HUES6 (cell line): Measurements from ENCODE around the gene TLK1.
A peak's percentile ranks its signal among the peaks of the same experiment; 100 is the strongest.

ENCODE experiments used
- H3K27ac ChIP-seq: 2 replicates; pipeline ENCODE4 v1.7.0; 2013; ENCODE audit warnings: low read depth, mild to moderate bottlenecking, low read length, inconsistent platforms
- H3K27me3 ChIP-seq: 2 replicates; pipeline ENCODE4 v1.6.1; 2013; ENCODE audit warnings: low read length; ENCODE audit not compliant: control insufficient read depth, insufficient read depth
- H3K36me3 ChIP-seq: 2 replicates; pipeline ENCODE4 v1.6.1; 2013; ENCODE audit warnings: low read length; ENCODE audit not compliant: control insufficient read depth, insufficient read depth
- H3K4me1 ChIP-seq: 2 replicates; pipeline ENCODE4 v1.6.1; 2013; ENCODE audit warnings: low read length; ENCODE audit not compliant: control insufficient read depth, insufficient read depth
- H3K4me3 ChIP-seq: 2 replicates; pipeline ENCODE4 v1.5.1; 2013; ENCODE audit warnings: low read depth, low read length
- H3K9ac ChIP-seq: one replicate; pipeline ENCODE4 v1.6.1; 2013; ENCODE audit warnings: mild to moderate bottlenecking, low read length
- H3K9me3 ChIP-seq: 2 replicates; pipeline ENCODE4 v1.6.1; 2013; ENCODE audit warnings: low read depth, low read length; ENCODE audit not compliant: control insufficient read depth, insufficient read depth

TLK1 gene

DNA sequence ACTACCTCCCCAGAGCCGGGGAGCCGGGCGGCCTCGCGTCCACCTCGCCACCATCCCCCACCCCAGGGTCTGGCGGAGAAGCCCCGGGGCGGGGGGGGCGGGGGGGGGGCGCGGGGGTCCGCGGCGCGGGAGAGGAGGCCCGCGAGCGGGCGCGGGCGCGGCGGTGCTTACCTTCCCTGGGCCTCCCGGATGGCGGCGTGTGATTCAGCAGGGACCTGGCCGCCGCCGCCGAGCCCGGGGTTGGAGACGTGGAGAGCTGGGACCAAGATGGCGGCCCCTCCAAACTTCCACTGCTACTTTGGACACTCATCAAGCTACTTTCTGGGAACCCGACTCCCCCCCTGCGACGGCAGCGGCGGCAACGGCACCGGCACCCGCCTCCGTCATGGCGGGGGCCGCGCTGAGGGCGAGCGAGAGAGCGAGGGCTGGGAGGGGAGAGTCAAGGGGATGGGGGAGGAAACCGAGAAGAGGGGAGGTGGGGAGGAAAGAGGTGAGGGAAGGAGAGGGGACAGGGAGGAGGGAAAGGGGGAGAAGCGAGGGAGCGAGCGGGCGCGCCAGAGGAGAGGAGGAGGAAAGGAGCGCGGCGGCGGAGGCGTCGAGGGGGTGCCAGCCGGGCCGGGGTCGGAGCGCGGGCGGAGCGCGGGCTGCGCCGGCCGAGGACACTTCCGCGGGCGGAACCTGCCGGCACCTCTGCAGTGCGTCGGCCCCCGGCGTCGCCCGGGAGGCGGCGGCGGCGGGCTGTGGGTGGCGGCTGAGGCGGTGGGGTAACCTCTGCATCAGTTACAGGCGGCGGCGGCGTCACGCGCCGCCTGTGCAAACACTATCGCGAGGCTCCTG lies at the start of gene TLK1:
Gene TLK1 (minus strand): TSS at position 775 of the 837 bp plus-strand sequence. CDS start 465 bp downstream, at position 310.
- Histone ChIP-seq H3K4me3 (peak within 1 kb of the TSS; percentile 87), H3K4me1 (peaks cover 38% of the 10 kb centered on the region), H3K9me3 (no peaks in the 10 kb centered on the region), H3K27me3 (no peaks in the 10 kb centered on the region), H3K27ac (peak within 1 kb of the TSS; percentile 99), H3K9ac (peak within 1 kb of the TSS; percentile 97), H3K36me3 (no peaks in the 10 kb centered on the region)

DNA sequence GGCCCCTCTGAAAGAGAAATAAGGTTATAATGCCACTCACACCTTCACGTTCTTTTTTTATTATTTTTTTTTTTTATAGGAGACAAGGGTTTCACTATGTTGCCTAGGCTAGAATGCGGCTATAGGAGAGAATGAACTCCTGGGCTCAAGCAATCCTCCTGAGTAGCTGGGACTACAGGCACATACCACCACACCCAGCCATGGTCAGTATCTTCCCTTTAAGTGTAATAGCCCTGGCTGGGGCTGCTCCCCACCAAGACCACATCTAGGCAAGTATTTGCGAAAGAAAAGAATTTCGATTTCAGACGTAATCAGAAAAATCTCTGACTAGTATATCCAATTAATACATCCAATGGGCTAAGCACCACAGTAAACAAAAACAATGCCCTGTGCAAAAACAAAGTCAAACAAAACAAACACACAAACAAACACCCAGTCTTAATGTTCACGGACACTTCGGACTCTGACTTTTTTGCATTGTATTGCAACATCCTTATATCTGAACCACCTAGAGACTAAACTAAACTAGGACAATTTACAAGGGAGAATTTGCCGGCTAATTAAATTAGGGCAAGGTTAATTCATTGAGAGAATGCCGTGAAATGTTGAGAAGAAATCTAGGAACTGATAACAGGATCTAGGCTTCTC lies 49.6 kb upstream of the TLK1 start:
- Histone ChIP-seq H3K9me3 (peaks cover 7% of the 10 kb centered on the region; the same call in 1 of the 2 replicates), H3K27me3 (no peaks in the 10 kb centered on the region), H3K27ac (no peak overlapping the region), H3K9ac (no peak overlapping the region), H3K36me3 (no peaks in the 10 kb centered on the region), H3K4me3 (no peak overlapping the region), H3K4me1 (peaks cover 30% of the 10 kb centered on the region)

DNA sequence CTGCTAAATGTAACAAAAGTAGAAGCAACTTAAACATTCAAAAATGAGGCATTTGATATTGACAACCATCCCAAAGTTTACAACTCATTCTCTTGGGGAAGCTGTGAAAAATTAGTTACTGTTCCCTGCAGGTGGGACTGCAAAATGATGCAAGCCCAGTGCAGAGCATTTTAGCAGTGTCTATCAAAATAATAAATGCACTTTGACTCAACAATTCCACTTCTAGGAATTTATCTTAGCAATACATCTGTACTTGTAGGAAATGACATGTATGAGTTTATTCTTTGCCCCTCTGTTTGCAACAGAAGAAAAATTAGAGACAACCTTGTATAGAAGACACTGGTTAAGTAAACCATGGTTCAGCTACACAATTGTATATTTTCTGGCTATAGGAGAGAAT lies 48.0 kb upstream of the TLK1 start:
- Histone ChIP-seq H3K4me3 (no peak overlapping the region), H3K9ac (no peak overlapping the region), H3K4me1 (peaks cover 18% of the 10 kb centered on the region), H3K27ac (no peak overlapping the region), H3K9me3 (peaks cover 7% of the 10 kb centered on the region; the same call in 1 of the 2 replicates), H3K27me3 (no peaks in the 10 kb centered on the region), H3K36me3 (no peaks in the 10 kb centered on the region)

DNA sequence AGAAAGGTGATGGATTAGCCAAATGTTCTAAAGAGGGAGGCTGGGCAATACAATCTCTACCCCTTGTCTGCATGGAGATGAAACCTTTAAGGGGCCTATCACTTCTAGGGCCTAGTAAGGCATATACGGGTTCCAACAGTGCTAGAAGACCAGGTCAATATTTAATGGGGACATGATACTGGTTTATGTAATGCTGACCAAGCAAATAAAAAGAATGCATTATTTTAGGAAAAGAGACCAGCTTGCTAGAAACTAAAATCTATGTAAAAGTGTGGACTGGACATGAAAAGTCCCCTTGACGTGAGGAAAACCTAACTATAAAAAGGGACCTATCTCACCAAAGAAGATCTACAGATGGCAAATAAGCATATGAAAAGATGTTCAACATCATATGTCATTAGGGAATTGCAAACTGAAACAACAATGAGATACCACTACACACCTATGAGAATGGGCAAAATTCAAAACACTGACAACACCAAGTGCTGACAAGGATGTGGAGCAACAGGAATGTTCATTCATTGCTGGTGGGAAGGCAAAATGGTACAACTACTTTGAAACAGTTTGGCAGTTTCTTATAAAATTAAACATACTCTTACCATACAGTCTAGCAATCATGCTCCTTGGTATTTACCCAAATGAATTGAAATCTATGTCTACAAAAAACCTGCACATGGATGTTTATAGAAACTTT lies 45.9 kb upstream of the TLK1 start:
- no peaks in the 10 kb centered on the region for H3K27me3 ChIP-seq
- H3K27ac ChIP-seq = no peak overlapping the region
- H3K36me3 ChIP-seq = no peaks in the 10 kb centered on the region
- H3K9ac ChIP-seq = no peak overlapping the region
- H3K4me1 ChIP-seq = peaks cover 13% of the 10 kb centered on the region
- peaks cover 7% of the 10 kb centered on the region; the same call in 1 of the 2 replicates for H3K9me3 ChIP-seq
- no peak overlapping the region for H3K4me3 ChIP-seq

DNA sequence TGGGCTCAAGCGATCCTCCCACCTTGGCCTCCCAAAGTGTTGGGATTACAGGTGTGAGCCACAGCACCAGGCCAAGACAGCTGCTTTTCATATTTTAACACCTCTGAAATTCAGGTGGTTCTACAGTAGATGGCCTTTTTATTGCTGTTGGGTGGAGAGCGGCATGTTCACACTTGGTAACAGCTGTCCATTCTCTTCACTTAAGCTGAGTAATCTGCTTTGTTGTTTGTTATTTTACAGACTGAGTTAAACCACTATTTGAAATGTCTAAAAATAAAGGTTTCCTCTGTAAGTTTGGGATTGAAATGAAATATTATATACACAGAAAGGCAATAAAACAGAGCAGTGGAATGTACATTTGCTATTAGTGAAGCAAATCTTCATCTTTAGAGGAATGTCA lies 44.9 kb upstream of the TLK1 start:
- peaks cover 4% of the 10 kb centered on the region; the same call in 1 of the 2 replicates for H3K4me1 ChIP-seq
- H3K27ac ChIP-seq = no peak overlapping the region
- no peaks in the 10 kb centered on the region for H3K27me3 ChIP-seq
- no peaks in the 10 kb centered on the region for H3K36me3 ChIP-seq
- H3K9ac ChIP-seq = no peak overlapping the region
- H3K4me3 ChIP-seq = no peak overlapping the region
- H3K9me3 ChIP-seq = peaks cover 7% of the 10 kb centered on the region; the same call in 1 of the 2 replicates

DNA sequence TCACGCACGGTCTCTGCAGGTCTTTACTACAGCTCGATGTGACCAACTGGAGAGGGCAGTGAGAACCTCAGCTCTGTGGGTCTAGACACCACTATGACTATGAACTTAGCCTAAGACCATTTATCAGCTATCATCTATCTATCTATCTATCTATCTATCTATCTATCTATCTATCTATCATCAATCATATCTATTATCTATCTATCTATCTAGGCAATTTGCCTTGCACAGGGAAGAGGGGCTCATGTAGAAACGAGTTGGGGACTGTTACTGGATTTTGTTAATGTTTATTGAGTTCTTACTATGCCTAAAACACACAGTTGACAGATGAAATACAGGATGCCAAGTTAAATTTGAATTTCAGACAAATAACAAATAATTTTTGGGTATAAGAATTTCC lies 41.1 kb upstream of the TLK1 start:
- Histone ChIP-seq H3K36me3 (no peaks in the 10 kb centered on the region), H3K4me1 (no peaks in the 10 kb centered on the region), H3K27me3 (no peaks in the 10 kb centered on the region), H3K4me3 (no peak overlapping the region), H3K9ac (no peak overlapping the region), H3K9me3 (peaks cover 3% of the 10 kb centered on the region; the same call in 1 of the 2 replicates), H3K27ac (no peak overlapping the region)

DNA sequence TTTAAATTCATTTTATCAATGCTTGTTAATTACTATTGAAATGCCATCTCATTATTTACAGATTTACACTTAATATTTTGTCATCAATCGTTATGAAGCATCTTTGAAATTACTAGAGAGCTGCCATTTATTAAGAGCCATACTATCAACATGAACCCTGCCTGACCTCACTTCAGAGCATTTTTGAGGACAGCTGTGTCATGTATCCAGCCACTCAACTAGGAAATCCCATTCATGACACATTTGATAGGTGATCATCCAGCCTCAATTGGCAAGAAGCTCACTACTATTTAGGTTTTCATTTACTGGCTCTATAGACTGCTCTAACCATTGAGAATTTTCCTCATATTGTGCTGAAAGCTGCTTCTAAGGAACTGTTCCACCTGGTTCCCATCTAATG lies 40.6 kb upstream of the TLK1 start:
- no peak overlapping the region for H3K4me3 ChIP-seq
- no peaks in the 10 kb centered on the region for H3K4me1 ChIP-seq
- H3K36me3 ChIP-seq = no peaks in the 10 kb centered on the region
- H3K27me3 ChIP-seq = no peaks in the 10 kb centered on the region
- H3K9me3 ChIP-seq = no peaks in the 10 kb centered on the region
- no peak overlapping the region for H3K9ac ChIP-seq
- H3K27ac ChIP-seq = no peak overlapping the region

DNA sequence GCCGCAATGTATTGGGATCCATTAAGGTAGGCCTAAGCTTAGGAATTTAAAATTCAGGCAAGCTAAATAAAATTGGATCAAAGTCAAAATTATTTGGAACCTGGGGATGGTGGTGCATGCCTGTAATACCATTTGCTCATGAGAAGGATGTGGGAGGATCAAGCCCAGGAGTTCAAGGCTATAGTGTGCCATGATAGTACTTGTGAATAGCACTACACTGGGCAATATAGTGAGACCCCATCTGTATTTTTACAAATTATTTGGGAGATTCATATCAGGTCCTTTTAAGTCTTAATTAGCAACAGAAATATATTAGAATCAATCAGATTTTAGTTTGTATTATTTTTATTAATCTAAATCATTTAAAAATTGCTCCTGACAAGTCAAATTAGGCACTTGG lies 39.8 kb upstream of the TLK1 start:
- H3K27ac ChIP-seq = no peak overlapping the region
- H3K4me3 ChIP-seq = no peak overlapping the region
- H3K9ac ChIP-seq = no peak overlapping the region
- H3K4me1 ChIP-seq = no peaks in the 10 kb centered on the region
- no peaks in the 10 kb centered on the region for H3K9me3 ChIP-seq
- no peaks in the 10 kb centered on the region for H3K36me3 ChIP-seq
- H3K27me3 ChIP-seq = no peaks in the 10 kb centered on the region

DNA sequence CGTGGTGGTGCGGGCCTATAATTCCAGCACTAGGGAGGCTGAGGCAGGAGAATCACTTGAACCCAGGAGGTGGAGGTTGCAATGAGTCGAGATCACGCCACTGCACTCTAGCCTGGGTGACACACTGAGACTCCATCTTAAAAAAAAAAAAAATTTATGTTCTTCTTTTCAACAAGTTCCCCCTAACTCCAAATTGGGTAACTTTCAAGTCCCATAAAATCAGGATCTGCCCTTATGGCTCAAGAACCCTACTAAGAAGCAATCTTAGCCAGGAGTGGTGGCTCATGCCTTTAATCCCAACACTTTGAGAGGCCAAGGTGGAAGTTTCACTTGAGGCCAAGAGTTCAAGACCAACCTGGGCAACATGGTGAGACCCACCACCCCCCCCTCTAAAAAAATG lies 30.3 kb upstream of the TLK1 start:
- H3K27me3 ChIP-seq = no peaks in the 10 kb centered on the region
- no peaks in the 10 kb centered on the region for H3K9me3 ChIP-seq
- no peak overlapping the region for H3K4me3 ChIP-seq
- H3K27ac ChIP-seq = no peak overlapping the region
- no peaks in the 10 kb centered on the region for H3K36me3 ChIP-seq
- no peaks in the 10 kb centered on the region for H3K4me1 ChIP-seq
- H3K9ac ChIP-seq = no peak overlapping the region

DNA sequence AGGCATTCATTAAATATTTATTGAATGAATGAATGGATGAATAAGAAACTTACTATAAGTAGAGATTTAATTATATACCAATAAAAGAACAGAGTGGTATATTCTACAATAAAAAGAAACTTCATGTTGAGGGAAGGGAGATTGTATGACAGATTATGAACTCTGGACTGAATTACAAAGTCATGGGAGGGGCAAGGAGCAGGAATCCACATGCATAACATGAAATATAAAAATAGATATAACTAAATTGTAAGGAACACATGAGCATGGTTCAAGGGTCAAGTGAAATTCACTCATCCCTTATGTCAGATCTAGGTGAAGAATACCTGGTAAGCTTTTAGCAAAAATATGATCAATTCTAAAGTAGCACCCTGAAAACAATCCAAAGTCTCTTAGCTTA lies 27.1 kb upstream of the TLK1 start:
- Histone ChIP-seq H3K9ac (no peak overlapping the region), H3K27ac (no peak overlapping the region), H3K27me3 (no peaks in the 10 kb centered on the region), H3K36me3 (no peaks in the 10 kb centered on the region), H3K9me3 (no peaks in the 10 kb centered on the region), H3K4me3 (no peak overlapping the region), H3K4me1 (no peaks in the 10 kb centered on the region)

DNA sequence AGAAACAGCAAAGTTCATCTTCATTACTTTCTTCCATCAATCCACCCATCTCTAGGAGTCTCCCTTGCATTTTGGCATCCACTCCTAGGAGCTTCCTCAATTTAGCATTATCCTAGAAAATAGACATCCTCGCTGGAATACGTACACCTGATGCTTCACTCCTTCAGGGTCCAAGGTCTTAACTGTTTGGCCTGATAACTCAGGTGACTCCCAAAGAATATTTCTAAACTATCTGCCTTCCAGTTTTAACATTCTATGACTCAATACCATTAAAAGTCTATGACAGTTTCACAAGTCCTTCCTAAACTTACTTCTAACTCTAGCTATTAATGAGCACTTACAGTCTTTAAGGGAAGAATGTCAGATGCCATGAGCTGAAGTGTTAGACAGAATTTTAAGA lies 26.5 kb upstream of the TLK1 start:
- H3K27me3 ChIP-seq = no peaks in the 10 kb centered on the region

More for the DNA sequence above, 26.5 kb upstream of the TLK1 start:
- Histone ChIP-seq H3K9ac (no peak overlapping the region), H3K4me1 (no peaks in the 10 kb centered on the region), H3K4me3 (no peak overlapping the region), H3K9me3 (no peaks in the 10 kb centered on the region), H3K27ac (no peak overlapping the region), H3K36me3 (no peaks in the 10 kb centered on the region)
